Breast epithelium (tissue), 4 donors: ENCODE data around the gene TFPI. TPM values are rescaled to one million over a fixed set of nuclear protein-coding genes. Genes with fewer than 3 reads are reported as not detected.

Source experiments
- DNase-seq, 2 donors: peaks; one replicate each; pipeline ENCODE4 v3.0.0-alpha.2; 2019; ENCODE audit warnings: low spot score in 2 of 2
- H3K27ac ChIP-seq, 2 donors: fragments of 200-600 bp; sonication (generic) in 1 of 2; one replicate each; pipeline ENCODE4 v1.5.1; 2016 to 2019; ENCODE audit warnings: mild to moderate bottlenecking in 1 of 2
- H3K27me3 ChIP-seq, 2 donors: fragments of 200-600 bp; sonication (generic) in 1 of 2; one replicate each; pipeline versions ENCODE4 v1.5.1 to v1.6.0; 2017 to 2019; ENCODE audit warnings: control low read depth in 1 of 2, mild to moderate bottlenecking in 1 of 2
- H3K36me3 ChIP-seq: fragments of 200-600 bp; one replicate; pipeline ENCODE4 v1.5.1; 2019
- H3K4me1 ChIP-seq, 2 donors: fragments of 200-600 bp; sonication (generic); one replicate each; pipeline ENCODE4 v1.5.1; 2016 to 2019; ENCODE audit warnings: control low read depth in 1 of 2
- H3K4me3 ChIP-seq, 3 donors: fragments of 200-600 bp; sonication (generic); 1 replicate in 2 of 3; 2 replicates in 1 of 3; pipeline ENCODE4 v1.5.1; 2016 to 2019; ENCODE audit warnings: mild to moderate bottlenecking in 3 of 3, moderate library complexity in 2 of 3
- H3K9me3 ChIP-seq, 2 donors: fragments of 200-600 bp; sonication (generic) in 1 of 2; one replicate each; pipeline ENCODE4 v1.5.1; 2016 to 2019; ENCODE audit warnings: control low read depth in 1 of 2
- CTCF ChIP-seq, 3 donors: fragments of 450-650 bp; IDR thresholded peaks; one replicate each; pipeline ENCODE4 v1.5.1; 2016 to 2017; ENCODE audit warnings: antibody characterized with exemption in 3 of 3, mild to moderate bottlenecking in 3 of 3, moderate library complexity in 3 of 3
- POLR2A ChIP-seq: fragments of 450-650 bp; IDR thresholded peaks from one replicate; pipeline ENCODE4 v1.6.1; 2016; ENCODE audit warnings: antibody characterized with exemption, mild to moderate bottlenecking, moderate library complexity
- POLR2AphosphoS5 ChIP-seq, 3 donors: sonication (generic); formaldehyde crosslinking; IDR thresholded peaks; one replicate each; pipeline ENCODE4 v1.6.1; 2017; ENCODE audit warnings: antibody characterized with exemption in 3 of 3
- intact Hi-C: fragments of 100-400 bp; cut with DNase I; formaldehyde crosslinking; loops from one replicate; pipeline ENCODE4 v1.15.1; 2023; ENCODE audit warnings: low total_unique reads
- total RNA-seq, 3 donors: library from RNA; depleted of rRNA; stranded (reverse); fragments of >200 nt; gene quantifications; one replicate each; pipeline ENCODE4 v1.1.0, GENCODE V29; 2016

Gene TFPI
- total RNA-seq, 3 donors from 2014 or later: 52.4 to 105 (median 90.1) TPM

DNA sequence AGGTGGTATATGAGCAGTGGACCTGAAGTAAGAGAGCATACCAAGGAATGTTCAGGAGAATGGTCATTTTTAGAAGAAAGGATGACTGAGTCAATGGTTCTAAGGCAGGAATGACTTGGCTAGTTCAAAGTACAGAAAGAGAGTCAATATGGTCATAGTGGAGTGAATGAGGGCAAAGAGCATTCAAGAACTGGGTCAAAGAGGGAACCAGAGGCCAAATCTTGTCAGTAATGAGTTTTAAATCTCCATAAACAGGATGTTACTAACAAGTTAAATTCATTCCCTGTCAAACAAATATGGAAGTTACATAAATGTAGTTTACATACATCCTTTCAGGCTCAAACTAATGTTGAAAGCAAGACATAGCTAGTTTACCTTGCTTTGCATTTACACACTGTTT is 122.3 kb downstream of the TFPI start:
- DNase-seq: no peak
- no peak for TF ChIP-seq CTCF (IDR thresholded peaks at IDR 0.05)
- TF ChIP-seq POLR2AphosphoS5 (IDR thresholded peaks at IDR 0.05): no peak
- no peak for TF ChIP-seq POLR2A
- intact Hi-C loops: no loop called here
- no peaks in the 10 kb centered on the region for H3K4me1 ChIP-seq
- no peaks in the 10 kb centered on the region for H3K27me3 ChIP-seq
- H3K9me3 ChIP-seq: no peaks in the 10 kb centered on the region
- no peak overlapping the region for H3K27ac ChIP-seq
- H3K4me3 ChIP-seq: no peak overlapping the region
- H3K36me3 ChIP-seq: no peaks in the 10 kb centered on the region

GRCh38 chr2:187429989-187430388 is 124.2 kb downstream of the TFPI start:
- H3K4me1 ChIP-seq: no peaks in the 10 kb centered on the region
- no peak overlapping the region for H3K27ac ChIP-seq
- intact Hi-C loops: no loop called here
- DNase-seq: no peak
- TF ChIP-seq POLR2A (no peak), CTCF (IDR thresholded peaks at IDR 0.05) (no peak), POLR2AphosphoS5 (IDR thresholded peaks at IDR 0.05) (no peak)
- no peaks in the 10 kb centered on the region for H3K36me3 ChIP-seq
- H3K4me3 ChIP-seq: no peak overlapping the region
- H3K9me3 ChIP-seq: no peaks in the 10 kb centered on the region
- no peaks in the 10 kb centered on the region for H3K27me3 ChIP-seq

DNA sequence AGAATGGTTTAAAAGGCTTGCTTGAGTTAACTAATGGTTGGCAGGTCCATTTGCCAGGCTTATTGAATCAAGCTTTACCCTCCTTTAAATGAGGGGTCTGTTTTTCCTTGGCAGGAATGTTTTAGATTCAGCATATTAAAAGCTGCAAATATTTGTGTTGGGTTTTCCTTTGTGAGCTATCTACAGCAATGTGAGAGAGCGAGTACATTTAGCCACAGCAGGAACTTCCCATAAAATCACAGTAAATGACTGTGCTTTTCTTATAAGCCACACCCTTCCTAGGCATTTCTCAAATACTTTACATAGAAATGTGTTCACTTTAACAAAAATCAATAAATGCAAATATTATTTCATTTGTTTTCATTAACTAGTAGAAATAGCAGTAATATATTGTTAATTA is 130.1 kb downstream of the TFPI start:
- no peaks in the 10 kb centered on the region for H3K36me3 ChIP-seq
- H3K4me3 ChIP-seq: no peak overlapping the region
- intact Hi-C loops: no loop called here

GRCh38 chr2:187422282-187422681 is 132.0 kb downstream of the TFPI start:
- intact Hi-C loops: no loop called here
- H3K4me1 ChIP-seq: no peaks in the 10 kb centered on the region
- H3K4me3 ChIP-seq: no peak overlapping the region
- H3K36me3 ChIP-seq: no peaks in the 10 kb centered on the region
- no peak for DNase-seq
- no peaks in the 10 kb centered on the region for H3K9me3 ChIP-seq
- H3K27ac ChIP-seq: no peak overlapping the region
- H3K27me3 ChIP-seq: no peaks in the 10 kb centered on the region
- no peak for TF ChIP-seq CTCF (IDR thresholded peaks at IDR 0.05)
- TF ChIP-seq POLR2A: no peak
- TF ChIP-seq POLR2AphosphoS5 (IDR thresholded peaks at IDR 0.05): no peak

More for the DNA sequence above, 130.1 kb downstream of the TFPI start:
- no peaks in the 10 kb centered on the region for H3K4me1 ChIP-seq
- no peak for DNase-seq
- H3K9me3 ChIP-seq: no peaks in the 10 kb centered on the region
- H3K27me3 ChIP-seq: no peaks in the 10 kb centered on the region
- no peak overlapping the region for H3K27ac ChIP-seq
- no peak for TF ChIP-seq POLR2AphosphoS5 (IDR thresholded peaks at IDR 0.05)
- TF ChIP-seq POLR2A: no peak
- TF ChIP-seq CTCF (IDR thresholded peaks at IDR 0.05): no peak

DNA sequence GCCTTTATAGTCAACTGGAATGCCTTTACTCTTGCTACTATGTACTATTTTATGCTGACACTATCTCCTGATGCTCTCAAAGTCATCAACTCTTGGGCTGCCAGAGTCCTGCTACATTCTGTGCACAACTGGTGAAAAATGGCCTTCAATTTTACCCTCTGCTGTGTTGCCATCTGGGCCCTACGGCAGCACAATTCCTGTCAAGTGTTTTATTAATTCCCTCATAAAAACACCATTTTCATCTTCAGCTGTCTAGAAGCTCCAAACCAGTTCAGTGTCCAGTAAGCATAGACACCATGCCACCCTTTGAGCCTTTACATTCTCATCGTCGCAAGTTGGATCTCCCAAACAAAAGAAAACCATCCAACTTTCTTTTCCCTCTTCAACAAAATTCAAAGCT is 132.7 kb downstream of the TFPI start:
- no peak for TF ChIP-seq POLR2A
- no peak for TF ChIP-seq CTCF (IDR thresholded peaks at IDR 0.05)
- TF ChIP-seq POLR2AphosphoS5 (IDR thresholded peaks at IDR 0.05): no peak
- no peaks in the 10 kb centered on the region for H3K36me3 ChIP-seq
- H3K9me3 ChIP-seq: no peaks in the 10 kb centered on the region
- H3K4me3 ChIP-seq: no peak overlapping the region
- no peak for DNase-seq
- intact Hi-C loops: no loop called here
- H3K4me1 ChIP-seq: no peaks in the 10 kb centered on the region
- H3K27ac ChIP-seq: no peak overlapping the region
- H3K27me3 ChIP-seq: no peaks in the 10 kb centered on the region
